ENCODE results near the gene PLCH2.

Gene PLCH2

DNA sequence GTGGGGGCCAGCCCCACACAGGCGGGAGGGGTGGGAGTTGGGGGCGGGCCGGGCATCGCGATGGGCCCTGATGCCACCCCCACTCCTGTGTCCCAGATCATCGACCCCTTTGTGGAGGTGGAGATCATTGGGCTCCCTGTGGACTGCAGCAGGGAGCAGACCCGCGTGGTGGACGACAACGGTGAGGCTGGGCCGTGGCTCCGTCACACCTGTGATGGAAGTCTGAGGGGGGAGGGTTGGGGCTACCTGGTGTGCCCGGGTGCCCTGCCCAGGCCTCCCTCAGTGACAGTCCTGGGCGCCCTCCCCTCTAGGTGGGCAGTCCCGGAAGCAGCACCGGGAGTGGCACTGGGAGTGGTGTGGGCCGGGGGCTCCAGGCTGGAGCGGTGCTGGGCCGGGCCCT, 22.6 kb downstream of the PLCH2 start:
- no CpG with 5 or more reads among the region's 19 CpGs for WGBS (ENCODE audit: extremely low coverage, insufficient coverage, low lambda C conversion rate)

DNA sequence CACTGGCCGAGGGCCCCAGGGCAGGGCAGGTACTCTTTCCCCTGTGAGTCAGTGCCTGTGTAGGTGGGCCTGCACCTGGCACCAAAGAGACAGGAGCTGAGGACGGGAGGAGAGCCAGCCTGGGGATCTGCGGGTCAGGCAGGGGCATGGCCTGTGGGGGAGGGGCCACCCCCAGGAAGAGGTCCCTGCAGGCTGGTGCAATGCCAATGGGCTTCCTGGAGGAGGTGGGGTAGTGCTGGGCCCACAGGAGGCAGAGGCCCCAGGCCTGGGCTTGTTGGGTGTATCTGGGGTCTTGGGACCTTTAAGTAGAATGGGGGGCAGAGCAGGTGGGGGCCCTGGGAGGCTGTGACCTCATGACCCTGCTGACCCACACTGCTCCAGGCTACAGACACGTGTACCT, 23.2 kb downstream of the PLCH2 start:
- Histone ChIP-seq H2BK5ac (ENCODE audit: low read length) (no peak overlapping the region), H3K27me3 (ENCODE audit: insufficient read depth, low read length, poor library complexity) (no peaks in the 10 kb centered on the region), H3K4me2 (ENCODE audit: low read length) (no peak overlapping the region), H3K27ac (ENCODE audit: low read depth, low read length) (no peak overlapping the region), H3K18ac (ENCODE audit: low read length) (no peak overlapping the region), H3K4me3 (ENCODE audit: low read length) (no peak overlapping the region), H4K8ac (ENCODE audit: low read depth, low read length) (no peak overlapping the region), H2BK15ac (replicated peaks; ENCODE audit: low read depth) (no peak overlapping the region), H2AK5ac (ENCODE audit: low read length) (no peak overlapping the region), H3K23ac (ENCODE audit: low read length) (no peak overlapping the region), H3K56ac (ENCODE audit: low read length) (no peak overlapping the region), H3K79me1 (ENCODE audit: low read length) (no peaks in the 10 kb centered on the region), H4K5ac (ENCODE audit: low read length) (no peak overlapping the region), H3K4me1 (ENCODE audit: control insufficient read depth, low read depth, low read length) (no peaks in the 10 kb centered on the region), H2BK120ac (ENCODE audit: low read depth, low read length) (no peak overlapping the region), H3K36me3 (ENCODE audit: control insufficient read depth, insufficient read depth, low read length) (no peaks in the 10 kb centered on the region), H3K9ac (ENCODE audit: low read length) (no peak overlapping the region), H3K79me2 (ENCODE audit: control insufficient read depth, insufficient read depth, low read length) (no peaks in the 10 kb centered on the region), H3K4ac (ENCODE audit: low read depth, low read length) (no peak overlapping the region)
- no CpG with 5 or more reads among the region's 4 CpGs for WGBS (ENCODE audit: extremely low coverage, insufficient coverage, low lambda C conversion rate)
- DNase-seq: no peak

More for the DNA sequence above, 22.6 kb downstream of the PLCH2 start:
- H3K4me3 ChIP-seq (ENCODE audit: low read length): no peak overlapping the region
- H3K18ac ChIP-seq (ENCODE audit: low read length): no peak overlapping the region
- H2BK15ac ChIP-seq (replicated peaks; ENCODE audit: low read depth): no peak overlapping the region
- H3K23ac ChIP-seq (ENCODE audit: low read length): no peak overlapping the region
- no peak overlapping the region for H4K5ac ChIP-seq (ENCODE audit: low read length)
- no peak overlapping the region for H3K4me2 ChIP-seq (ENCODE audit: low read length)
- no peaks in the 10 kb centered on the region for H3K36me3 ChIP-seq (ENCODE audit: control insufficient read depth, insufficient read depth, low read length)
- no peak overlapping the region for H2AK5ac ChIP-seq (ENCODE audit: low read length)
- no peak for DNase-seq
- no peaks in the 10 kb centered on the region for H3K79me1 ChIP-seq (ENCODE audit: low read length)
- no peak overlapping the region for H3K27ac ChIP-seq (ENCODE audit: low read depth, low read length)
- H2BK5ac ChIP-seq (ENCODE audit: low read length): no peak overlapping the region
- H3K9ac ChIP-seq (ENCODE audit: low read length): no peak overlapping the region
- no peaks in the 10 kb centered on the region for H3K27me3 ChIP-seq (ENCODE audit: insufficient read depth, low read length, poor library complexity)
- no peak overlapping the region for H3K4ac ChIP-seq (ENCODE audit: low read depth, low read length)
- no peak overlapping the region for H4K8ac ChIP-seq (ENCODE audit: low read depth, low read length)
- no peak overlapping the region for H3K56ac ChIP-seq (ENCODE audit: low read length)
- no peak overlapping the region for H2BK120ac ChIP-seq (ENCODE audit: low read depth, low read length)
- H3K4me1 ChIP-seq (ENCODE audit: control insufficient read depth, low read depth, low read length): no peaks in the 10 kb centered on the region
- no peaks in the 10 kb centered on the region for H3K79me2 ChIP-seq (ENCODE audit: control insufficient read depth, insufficient read depth, low read length)

DNA sequence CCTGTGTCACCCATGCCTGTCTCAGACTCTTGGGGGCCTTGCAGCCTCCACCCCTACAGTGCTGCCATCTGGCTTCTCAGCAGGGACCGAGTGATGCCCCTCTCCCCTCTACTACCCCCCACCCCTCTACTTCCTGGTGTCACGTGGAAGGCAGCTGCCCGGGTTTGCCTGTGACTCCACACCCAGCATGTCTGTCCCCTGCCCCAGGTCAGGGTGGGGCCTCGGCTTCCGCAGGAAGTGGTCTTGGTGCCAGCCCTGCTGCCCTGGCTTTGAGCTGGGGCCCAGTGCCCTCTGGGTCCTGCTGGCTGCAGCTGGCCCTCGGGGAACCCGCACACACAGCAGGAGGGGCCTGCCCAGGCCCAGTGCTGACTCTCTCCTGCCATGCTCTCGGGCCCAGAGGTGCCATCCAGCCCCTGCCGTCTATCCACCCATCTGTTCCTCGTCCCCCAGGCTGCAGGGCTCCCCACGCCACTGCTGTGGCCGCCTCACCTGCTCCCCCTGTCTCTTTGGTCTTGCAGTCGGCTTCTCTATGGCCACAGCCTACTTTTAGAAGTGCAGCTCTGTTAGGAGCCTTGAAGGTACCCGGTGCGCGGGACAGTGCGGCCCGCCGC, 24.0 kb downstream of the PLCH2 start:
- no peak overlapping the region for H3K23ac ChIP-seq (ENCODE audit: low read length)
- no peak overlapping the region for H3K9ac ChIP-seq (ENCODE audit: low read length)
- no peaks in the 10 kb centered on the region for H3K27me3 ChIP-seq (ENCODE audit: insufficient read depth, low read length, poor library complexity)
- H4K5ac ChIP-seq (ENCODE audit: low read length): no peak overlapping the region
- no peak overlapping the region for H3K27ac ChIP-seq (ENCODE audit: low read depth, low read length)
- H3K36me3 ChIP-seq (ENCODE audit: control insufficient read depth, insufficient read depth, low read length): no peaks in the 10 kb centered on the region
- H3K4me3 ChIP-seq (ENCODE audit: low read length): no peak overlapping the region
- H3K79me2 ChIP-seq (ENCODE audit: control insufficient read depth, insufficient read depth, low read length): no peaks in the 10 kb centered on the region
- no peak overlapping the region for H3K56ac ChIP-seq (ENCODE audit: low read length)
- H3K79me1 ChIP-seq (ENCODE audit: low read length): no peaks in the 10 kb centered on the region
- H2BK15ac ChIP-seq (replicated peaks; ENCODE audit: low read depth): no peak overlapping the region
- no peak overlapping the region for H2BK5ac ChIP-seq (ENCODE audit: low read length)
- H4K8ac ChIP-seq (ENCODE audit: low read depth, low read length): no peak overlapping the region
- no peak for DNase-seq
- H2BK120ac ChIP-seq (ENCODE audit: low read depth, low read length): no peak overlapping the region
- no CpG with 5 or more reads among the region's 19 CpGs for WGBS (ENCODE audit: extremely low coverage, insufficient coverage, low lambda C conversion rate)
- H3K4me2 ChIP-seq (ENCODE audit: low read length): no peak overlapping the region
- no peaks in the 10 kb centered on the region for H3K4me1 ChIP-seq (ENCODE audit: control insufficient read depth, low read depth, low read length)
- no peak overlapping the region for H2AK5ac ChIP-seq (ENCODE audit: low read length)
- H3K4ac ChIP-seq (ENCODE audit: low read depth, low read length): no peak overlapping the region
- no peak overlapping the region for H3K18ac ChIP-seq (ENCODE audit: low read length)

- WGBS (ENCODE audit: extremely low coverage, insufficient coverage, low lambda C conversion rate): no CpG with 5 or more reads among the region's 28 CpGs
- no peak overlapping the region for H3K4me3 ChIP-seq (ENCODE audit: low read length)
- no peaks in the 10 kb centered on the region for H3K27me3 ChIP-seq (ENCODE audit: insufficient read depth, low read length, poor library complexity)
- H2AK5ac ChIP-seq (ENCODE audit: low read length): no peak overlapping the region
- H2BK5ac ChIP-seq (ENCODE audit: low read length): no peak overlapping the region
- no peak overlapping the region for H4K8ac ChIP-seq (ENCODE audit: low read depth, low read length)
- no peak for DNase-seq
- H4K5ac ChIP-seq (ENCODE audit: low read length): no peak overlapping the region
- H3K4me1 ChIP-seq (ENCODE audit: control insufficient read depth, low read depth, low read length): no peaks in the 10 kb centered on the region
- H3K23ac ChIP-seq (ENCODE audit: low read length): no peak overlapping the region
- no peaks in the 10 kb centered on the region for H3K36me3 ChIP-seq (ENCODE audit: control insufficient read depth, insufficient read depth, low read length)
- no peak overlapping the region for H2BK120ac ChIP-seq (ENCODE audit: low read depth, low read length)
- H3K18ac ChIP-seq (ENCODE audit: low read length): no peak overlapping the region
- H3K4ac ChIP-seq (ENCODE audit: low read depth, low read length): no peak overlapping the region
- no peak overlapping the region for H3K56ac ChIP-seq (ENCODE audit: low read length)
- no peak overlapping the region for H3K27ac ChIP-seq (ENCODE audit: low read depth, low read length)
- no peak overlapping the region for H3K9ac ChIP-seq (ENCODE audit: low read length)
- H3K79me2 ChIP-seq (ENCODE audit: control insufficient read depth, insufficient read depth, low read length): no peaks in the 10 kb centered on the region
- no peaks in the 10 kb centered on the region for H3K79me1 ChIP-seq (ENCODE audit: low read length)
- no peak overlapping the region for H3K4me2 ChIP-seq (ENCODE audit: low read length)
- H2BK15ac ChIP-seq (replicated peaks; ENCODE audit: low read depth): no peak overlapping the region
Measured at GRCh38 chr1:2501041-2501819, 25.1 kb downstream of the PLCH2 start.

- no peak overlapping the region for H2BK15ac ChIP-seq (replicated peaks; ENCODE audit: low read depth)
- no peak overlapping the region for H3K9ac ChIP-seq (ENCODE audit: low read length)
- no peak overlapping the region for H3K56ac ChIP-seq (ENCODE audit: low read length)
- H3K79me1 ChIP-seq (ENCODE audit: low read length): no peaks in the 10 kb centered on the region
- no CpG with 5 or more reads among the region's 7 CpGs for WGBS (ENCODE audit: extremely low coverage, insufficient coverage, low lambda C conversion rate)
- no peak overlapping the region for H3K4ac ChIP-seq (ENCODE audit: low read depth, low read length)
- DNase-seq: no peak
- no peak overlapping the region for H3K27ac ChIP-seq (ENCODE audit: low read depth, low read length)
- no peak overlapping the region for H3K4me3 ChIP-seq (ENCODE audit: low read length)
- H2BK5ac ChIP-seq (ENCODE audit: low read length): no peak overlapping the region
- no peak overlapping the region for H4K5ac ChIP-seq (ENCODE audit: low read length)
- H3K4me1 ChIP-seq (ENCODE audit: control insufficient read depth, low read depth, low read length): no peaks in the 10 kb centered on the region
- no peak overlapping the region for H3K4me2 ChIP-seq (ENCODE audit: low read length)
- no peak overlapping the region for H3K23ac ChIP-seq (ENCODE audit: low read length)
- H3K36me3 ChIP-seq (ENCODE audit: control insufficient read depth, insufficient read depth, low read length): no peaks in the 10 kb centered on the region
- no peaks in the 10 kb centered on the region for H3K27me3 ChIP-seq (ENCODE audit: insufficient read depth, low read length, poor library complexity)
- no peak overlapping the region for H2AK5ac ChIP-seq (ENCODE audit: low read length)
- no peak overlapping the region for H4K8ac ChIP-seq (ENCODE audit: low read depth, low read length)
- H3K79me2 ChIP-seq (ENCODE audit: control insufficient read depth, insufficient read depth, low read length): no peaks in the 10 kb centered on the region
- H3K18ac ChIP-seq (ENCODE audit: low read length): no peak overlapping the region
- no peak overlapping the region for H2BK120ac ChIP-seq (ENCODE audit: low read depth, low read length)
Measured at GRCh38 chr1:2501820-2502119, 25.7 kb downstream of the PLCH2 start.

DNA sequence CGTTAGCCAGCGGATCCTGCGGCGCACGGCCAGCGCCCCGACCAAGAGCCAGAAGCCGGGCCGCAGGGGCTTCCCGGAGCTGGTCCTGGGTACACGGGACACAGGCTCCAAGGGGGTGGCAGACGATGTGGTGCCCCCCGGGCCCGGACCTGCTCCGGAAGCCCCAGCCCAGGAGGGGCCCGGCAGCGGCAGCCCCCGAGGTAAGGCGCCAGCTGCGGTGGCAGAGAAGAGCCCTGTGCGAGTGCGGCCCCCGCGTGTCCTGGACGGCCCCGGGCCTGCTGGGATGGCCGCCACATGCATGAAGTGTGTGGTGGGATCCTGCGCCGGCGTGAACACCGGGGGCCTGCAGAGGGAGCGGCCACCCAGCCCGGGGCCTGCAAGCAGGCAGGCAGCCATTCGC, 26.1 kb downstream of the PLCH2 start:
- Histone ChIP-seq H3K27ac (ENCODE audit: low read depth, low read length) (no peak overlapping the region), H3K18ac (ENCODE audit: low read length) (no peak overlapping the region), H3K79me2 (ENCODE audit: control insufficient read depth, insufficient read depth, low read length) (no peaks in the 10 kb centered on the region), H4K5ac (ENCODE audit: low read length) (no peak overlapping the region), H3K9ac (ENCODE audit: low read length) (no peak overlapping the region), H2BK5ac (ENCODE audit: low read length) (no peak overlapping the region), H3K79me1 (ENCODE audit: low read length) (no peaks in the 10 kb centered on the region), H4K8ac (ENCODE audit: low read depth, low read length) (no peak overlapping the region), H2BK120ac (ENCODE audit: low read depth, low read length) (no peak overlapping the region), H2AK5ac (ENCODE audit: low read length) (no peak overlapping the region), H3K4me3 (ENCODE audit: low read length) (no peak overlapping the region), H3K4me1 (ENCODE audit: control insufficient read depth, low read depth, low read length) (no peaks in the 10 kb centered on the region), H3K4me2 (ENCODE audit: low read length) (no peak overlapping the region), H3K4ac (ENCODE audit: low read depth, low read length) (no peak overlapping the region), H3K56ac (ENCODE audit: low read length) (no peak overlapping the region), H3K36me3 (ENCODE audit: control insufficient read depth, insufficient read depth, low read length) (no peaks in the 10 kb centered on the region), H2BK15ac (replicated peaks; ENCODE audit: low read depth) (no peak overlapping the region), H3K27me3 (ENCODE audit: insufficient read depth, low read length, poor library complexity) (no peaks in the 10 kb centered on the region), H3K23ac (ENCODE audit: low read length) (no peak overlapping the region)
- DNase-seq: no peak
- no CpG with 5 or more reads among the region's 34 CpGs for WGBS (ENCODE audit: extremely low coverage, insufficient coverage, low lambda C conversion rate)
